Esophagus squamous epithelium (tissue), 5 donors: ENCODE measurements around the gene PLG. TPM values are rescaled to one million over a fixed set of nuclear protein-coding genes. Genes with fewer than 3 reads are reported as not detected.
"Not testable (repeated sequence)": the region's sequence is repeated elsewhere in the genome, so short reads cannot be mapped to it uniquely, and the experiment has no call there.

Source experiments
- DNase-seq: peaks from one replicate; lab custom pipeline; 2025; lab: John Stamatoyannopoulos, UW
- H3K27ac ChIP-seq, 4 donors: fragments of 200-600 bp; sonication (generic); one replicate each; pipeline ENCODE4 v1.5.1; 2016 to 2019; ENCODE audit warnings: mild to moderate bottlenecking in 1 of 4
- H3K27me3 ChIP-seq, 4 donors: fragments of 200-600 bp; sonication (generic); 1 replicate in 3 of 4; 2 replicates in 1 of 4; pipeline versions ENCODE4 v1.5.1 to v1.6.0; 2017 to 2021; ENCODE audit warnings: antibody characterized with exemption in 1 of 4
- H3K36me3 ChIP-seq, 3 donors: fragments of 200-600 bp; sonication (generic); one replicate each; pipeline ENCODE4 v1.5.1; 2016 to 2019
- H3K4me1 ChIP-seq, 3 donors: fragments of 200-600 bp; sonication (generic); one replicate each; pipeline ENCODE4 v1.5.1; 2017 to 2019
- H3K4me3 ChIP-seq, 4 donors: fragments of 200-600 bp; sonication (generic); 1 replicate in 3 of 4; 2 replicates in 1 of 4; pipeline ENCODE4 v1.5.1; 2016 to 2019; ENCODE audit warnings: mild to moderate bottlenecking in 2 of 4, moderate library complexity in 1 of 4
- H3K9me3 ChIP-seq, 3 donors: fragments of 200-600 bp; sonication (generic); one replicate each; pipeline ENCODE4 v1.5.1; 2016 to 2019
- POLR2A ChIP-seq, 4 donors: fragments of 450-650 bp; IDR thresholded peaks; one replicate each; pipeline ENCODE4 v1.6.1; 2017; ENCODE audit warnings: antibody characterized with exemption in 4 of 4, mild to moderate bottlenecking in 4 of 4, moderate library complexity in 3 of 4
- WGBS, 2 donors: methylation state at CpG; one replicate each; pipeline ENCODE4 v1.1.5; 2018; 5-methylcytosine and 5-hydroxymethylcytosine counted together
- intact Hi-C: fragments of 100-400 bp; cut with DNase I; formaldehyde crosslinking; loops from one replicate; pipeline ENCODE4 v1.15.0; 2022
- total RNA-seq, 4 donors: library from RNA; depleted of rRNA; stranded (reverse); fragments of >200 nt; gene quantifications; one replicate each; pipeline ENCODE4 v1.1.0, GENCODE V29; 2016
- TF ChIP-seq, protein P1 (sequence below), 6 experiments: fragments of 450-650 bp in 4 of 6; fragments of 200-600 bp in 2 of 6; sonication (generic) in 2 of 6; IDR thresholded peaks; one replicate each; pipeline ENCODE4 v1.5.1; 2016 to 2019; ENCODE audit warnings: antibody characterized with exemption in 6 of 6, mild to moderate bottlenecking in 4 of 6, moderate library complexity in 4 of 6
- donor health status: DM: yes; HTN: yes; CAD: no.

The PLG gene
- total RNA-seq, 4 donors from 2014 or later = not detected

DNA sequence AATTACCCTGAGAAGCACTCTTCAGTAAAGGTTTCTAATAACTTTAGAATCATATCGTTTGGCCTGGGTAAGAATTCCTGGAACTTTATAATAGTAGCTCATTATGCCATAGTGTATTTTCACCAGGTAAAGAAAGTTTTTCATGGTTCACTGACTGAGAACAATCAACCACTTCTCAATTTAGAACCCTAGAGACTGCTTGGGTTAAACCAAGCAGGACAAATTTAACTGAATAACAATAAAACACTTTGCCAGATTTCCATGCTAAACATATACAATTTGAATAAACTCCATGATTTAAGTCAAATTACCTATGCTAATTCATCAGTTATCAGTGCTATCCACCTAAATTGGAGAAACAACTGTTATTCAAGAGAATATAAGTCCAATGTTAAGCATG lies 99.4 kb downstream of the PLG start:
- intact Hi-C loops = no loop called here
- DNase-seq = no peak

DNA sequence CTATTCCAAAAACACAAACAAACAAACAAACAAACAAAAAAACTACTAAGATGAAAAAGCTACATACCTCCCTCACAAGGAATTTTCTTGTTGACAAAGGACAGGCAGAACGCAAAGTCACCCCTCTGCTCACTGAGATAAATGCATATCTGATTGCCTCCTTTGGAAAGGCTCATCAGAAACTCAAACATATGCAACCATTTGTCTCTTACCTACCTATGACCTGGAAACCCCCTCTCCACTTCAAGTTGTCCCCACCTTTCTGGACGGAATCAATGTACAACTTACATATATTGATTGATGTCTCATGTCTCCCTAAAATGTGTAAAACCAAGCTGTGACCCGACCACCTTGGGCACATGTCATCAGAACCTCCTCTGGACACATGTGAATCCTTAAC lies 100.0 kb downstream of the PLG start:
- WGBS, 2 donors = 82 to 92% methylated on average over 3 of the region's 3 CpGs
- intact Hi-C loops, DNase-seq, H3K9me3 ChIP-seq, H3K27ac ChIP-seq, H3K4me3 ChIP-seq, H3K27me3 ChIP-seq, H3K4me1 ChIP-seq, H3K36me3 ChIP-seq: not testable (repeated sequence)

More for the DNA sequence above, 99.4 kb downstream of the PLG start:
- Histone ChIP-seq H3K27ac (no peak overlapping the region), H3K4me3 (no peak overlapping the region), H3K27me3 (no peaks in the 10 kb centered on the region), H3K9me3 (no peaks in the 10 kb centered on the region), H3K4me1 (peaks cover 0 to 5% (median 0%) of the 10 kb centered on the region in 3 donors), H3K36me3 (no peaks in the 10 kb centered on the region)
- TF ChIP-seq POLR2A (IDR thresholded peaks at IDR 0.05) = no peak
- TF ChIP-seq, protein P1, sequence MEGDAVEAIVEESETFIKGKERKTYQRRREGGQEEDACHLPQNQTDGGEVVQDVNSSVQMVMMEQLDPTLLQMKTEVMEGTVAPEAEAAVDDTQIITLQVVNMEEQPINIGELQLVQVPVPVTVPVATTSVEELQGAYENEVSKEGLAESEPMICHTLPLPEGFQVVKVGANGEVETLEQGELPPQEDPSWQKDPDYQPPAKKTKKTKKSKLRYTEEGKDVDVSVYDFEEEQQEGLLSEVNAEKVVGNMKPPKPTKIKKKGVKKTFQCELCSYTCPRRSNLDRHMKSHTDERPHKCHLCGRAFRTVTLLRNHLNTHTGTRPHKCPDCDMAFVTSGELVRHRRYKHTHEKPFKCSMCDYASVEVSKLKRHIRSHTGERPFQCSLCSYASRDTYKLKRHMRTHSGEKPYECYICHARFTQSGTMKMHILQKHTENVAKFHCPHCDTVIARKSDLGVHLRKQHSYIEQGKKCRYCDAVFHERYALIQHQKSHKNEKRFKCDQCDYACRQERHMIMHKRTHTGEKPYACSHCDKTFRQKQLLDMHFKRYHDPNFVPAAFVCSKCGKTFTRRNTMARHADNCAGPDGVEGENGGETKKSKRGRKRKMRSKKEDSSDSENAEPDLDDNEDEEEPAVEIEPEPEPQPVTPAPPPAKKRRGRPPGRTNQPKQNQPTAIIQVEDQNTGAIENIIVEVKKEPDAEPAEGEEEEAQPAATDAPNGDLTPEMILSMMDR (IDR thresholded peaks at IDR 0.05) = no peak
- WGBS, 2 donors = 22 to 38% methylated on average over 1 of the region's 1 CpG

Other genes starting within 250 kb of the PLG start
- gene LPA, start 38.0 kb upstream of the PLG start, total RNA-seq = 1 to 10 TPM in 1 of 4 donors, under 1 TPM in 3; 0.22 to 1.2 (median 0.70) TPM